Pancreas (tissue), 10 donors: ENCODE measurements around the gene TGM1. TPM values are rescaled to one million over a fixed set of nuclear protein-coding genes. Genes with fewer than 3 reads are reported as not detected.
"Not testable (repeated sequence)": the region's sequence is repeated elsewhere in the genome, so short reads cannot be mapped to it uniquely, and the experiment has no call there.

Experiments
- ATAC-seq, 4 donors: fragments of 200-7000 bp; cut with Tn5 transposase; one replicate each; pipeline versions ENCODE4 v1.8.0 to v1.9.1; 2020; ENCODE audit warnings: mild to moderate bottlenecking in 4 of 4, moderate library complexity in 4 of 4
- DNase-seq, 6 donors: peaks; one replicate each; pipeline ENCODE4 v3.0.0-alpha.2; 2020
- FAIRE-seq: peaks from 2 replicates; lab custom pipeline; 2012; peaks lifted over from hg19 to GRCh38; lab: Jason Lieb, UNC
- H3K27ac ChIP-seq, 4 donors: fragments of 200-600 bp; sonication (generic); 1 replicate in 3 of 4; 2 replicates in 1 of 4; pipeline versions ENCODE4 v1.5.0 to v1.8.0; 2020
- H3K27me3 ChIP-seq, 4 donors: fragments of 200-600 bp; one replicate each; pipeline ENCODE4 v1.8.0; 2021
- H3K36me3 ChIP-seq, 3 donors: fragments of 200-600 bp; sonication (generic) in 1 of 3; one replicate each; pipeline versions ENCODE4 v1.5.0 to v1.8.0; 2020 to 2021
- H3K4me1 ChIP-seq, 3 donors: fragments of 200-600 bp; one replicate each; pipeline ENCODE4 v1.8.0; 2021
- H3K4me3 ChIP-seq, 4 donors: fragments of 200-600 bp; sonication (generic) in 2 of 4; one replicate each; pipeline versions ENCODE4 v1.5.0 to v1.8.0; 2020 to 2021
- H3K9me3 ChIP-seq, 4 donors: fragments of 200-600 bp; one replicate each; pipeline ENCODE4 v1.8.0; 2021
- WGBS, 2 donors: extraction: QIAGEN DNeasy Blood & Tissue Kit; methylation state at CpG; one replicate each; pipeline ENCODE4 v1.1.7; 2013; 5-methylcytosine and 5-hydroxymethylcytosine counted together
- intact Hi-C, 3 donors: fragments of 100-400 bp; cut with DNase I; formaldehyde crosslinking; loops; one replicate each; pipeline versions ENCODE4 v1.11.1 to v1.14.2; 2022
- polyA plus RNA-seq, 2 donors: library from polyadenylated mRNA; stranded (reverse); fragments of 200-250 nt; gene quantifications; one replicate each; pipeline ENCODE4 v1.2.3, GENCODE V29; 2013
- total RNA-seq, 6 donors: library from RNA; stranded (reverse); fragmentation: NEBNext Ultra II Directional in 4 of 6; extraction: Animal tissue kit (Norgen Biotek cat#: 25700) in 4 of 6; gene quantifications; one replicate each; pipeline versions ENCODE4 v1.2.1 to v1.2.4, GENCODE V29; 2021 to 2023
- TF ChIP-seq, protein P1 (sequence below), 4 donors: fragments of 200-600 bp; sonication (generic) in 3 of 4; IDR thresholded peaks; one replicate each; pipeline versions ENCODE4 v1.5.0 to v1.8.0; 2021; ENCODE audit warnings: antibody characterized with exemption in 4 of 4
- donor health status: healthy with polysubstance abuse.
- donor health status: DM: no; HTN: no; CAD: no; lungs with moderate emphysema.
- donor health status: DM: no; HTN: no; CAD: no.
- donor health status: control.
- donor health status: control.
- donor health status: Bipolar disorder and iron deficiency.
- donor health status: DM: yes; HTN: yes; CAD: no.
- donor health status: DM: no; HTN: no; CAD: no.
- donor health status: DM: no; HTN: no; CAD: no.
- donor health status: DM: yes; HTN: yes; CAD: no.

The TGM1 gene
- total and polyA plus RNA-seq, 8 donors = 1.2 to 5.4 (median 2.8) TPM

DNA sequence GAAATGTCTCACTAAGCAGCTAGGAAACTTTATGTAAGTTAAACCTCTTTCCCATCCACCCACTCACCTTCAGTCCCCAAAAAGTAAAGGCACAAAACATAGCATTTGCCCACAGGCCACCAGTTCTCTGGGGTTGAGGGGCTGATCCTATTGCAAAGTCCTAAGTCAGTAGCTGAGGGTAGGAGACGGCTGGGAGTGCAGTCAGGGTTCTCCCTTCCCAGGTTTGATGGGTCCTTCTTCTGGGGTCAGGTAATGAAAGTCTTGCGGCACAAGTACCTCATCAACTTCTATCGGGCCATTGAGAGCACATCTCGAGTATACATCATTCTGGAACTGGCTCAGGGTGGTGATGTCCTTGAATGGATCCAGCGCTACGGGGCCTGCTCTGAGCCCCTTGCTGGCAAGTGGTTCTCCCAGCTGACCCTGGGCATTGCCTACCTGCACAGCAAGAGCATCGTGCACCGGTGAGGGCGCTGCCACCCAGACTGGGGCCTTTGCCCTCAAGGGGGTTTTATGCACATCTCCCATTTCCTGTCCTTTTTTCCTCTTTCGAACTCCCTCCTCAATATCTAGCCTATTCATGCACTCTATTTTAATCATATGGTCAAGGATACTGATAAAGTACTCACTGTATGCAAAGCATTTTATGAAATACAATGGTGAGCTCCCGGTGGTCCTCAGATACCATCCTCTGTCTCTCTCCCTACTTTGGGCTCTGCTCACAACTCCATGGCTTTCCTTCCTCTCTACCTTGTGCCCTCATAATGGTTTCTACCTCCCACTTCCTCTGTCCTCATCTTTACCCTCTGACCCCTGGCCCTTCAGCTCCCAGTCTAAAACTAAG is 56.5 kb downstream of the TGM1 start:
- Histone ChIP-seq H3K36me3 (peaks cover 0 to 13% (median 3%) of the 10 kb centered on the region in 3 donors), H3K9me3 (no peaks in the 10 kb centered on the region), H3K27me3 (no peaks in the 10 kb centered on the region), H3K4me1 (no peaks in the 10 kb centered on the region), H3K27ac (no peak overlapping the region), H3K4me3 (no peak overlapping the region)
- TF ChIP-seq, protein P1, sequence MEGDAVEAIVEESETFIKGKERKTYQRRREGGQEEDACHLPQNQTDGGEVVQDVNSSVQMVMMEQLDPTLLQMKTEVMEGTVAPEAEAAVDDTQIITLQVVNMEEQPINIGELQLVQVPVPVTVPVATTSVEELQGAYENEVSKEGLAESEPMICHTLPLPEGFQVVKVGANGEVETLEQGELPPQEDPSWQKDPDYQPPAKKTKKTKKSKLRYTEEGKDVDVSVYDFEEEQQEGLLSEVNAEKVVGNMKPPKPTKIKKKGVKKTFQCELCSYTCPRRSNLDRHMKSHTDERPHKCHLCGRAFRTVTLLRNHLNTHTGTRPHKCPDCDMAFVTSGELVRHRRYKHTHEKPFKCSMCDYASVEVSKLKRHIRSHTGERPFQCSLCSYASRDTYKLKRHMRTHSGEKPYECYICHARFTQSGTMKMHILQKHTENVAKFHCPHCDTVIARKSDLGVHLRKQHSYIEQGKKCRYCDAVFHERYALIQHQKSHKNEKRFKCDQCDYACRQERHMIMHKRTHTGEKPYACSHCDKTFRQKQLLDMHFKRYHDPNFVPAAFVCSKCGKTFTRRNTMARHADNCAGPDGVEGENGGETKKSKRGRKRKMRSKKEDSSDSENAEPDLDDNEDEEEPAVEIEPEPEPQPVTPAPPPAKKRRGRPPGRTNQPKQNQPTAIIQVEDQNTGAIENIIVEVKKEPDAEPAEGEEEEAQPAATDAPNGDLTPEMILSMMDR (IDR thresholded peaks at IDR 0.05) = no peak
- WGBS, 2 donors = 89 to 92% methylated on average over 11 of the region's 11 CpGs
- intact Hi-C loops = no loop called here
- no peak for ATAC-seq
- no peak for FAIRE-seq
- no peak for DNase-seq

DNA sequence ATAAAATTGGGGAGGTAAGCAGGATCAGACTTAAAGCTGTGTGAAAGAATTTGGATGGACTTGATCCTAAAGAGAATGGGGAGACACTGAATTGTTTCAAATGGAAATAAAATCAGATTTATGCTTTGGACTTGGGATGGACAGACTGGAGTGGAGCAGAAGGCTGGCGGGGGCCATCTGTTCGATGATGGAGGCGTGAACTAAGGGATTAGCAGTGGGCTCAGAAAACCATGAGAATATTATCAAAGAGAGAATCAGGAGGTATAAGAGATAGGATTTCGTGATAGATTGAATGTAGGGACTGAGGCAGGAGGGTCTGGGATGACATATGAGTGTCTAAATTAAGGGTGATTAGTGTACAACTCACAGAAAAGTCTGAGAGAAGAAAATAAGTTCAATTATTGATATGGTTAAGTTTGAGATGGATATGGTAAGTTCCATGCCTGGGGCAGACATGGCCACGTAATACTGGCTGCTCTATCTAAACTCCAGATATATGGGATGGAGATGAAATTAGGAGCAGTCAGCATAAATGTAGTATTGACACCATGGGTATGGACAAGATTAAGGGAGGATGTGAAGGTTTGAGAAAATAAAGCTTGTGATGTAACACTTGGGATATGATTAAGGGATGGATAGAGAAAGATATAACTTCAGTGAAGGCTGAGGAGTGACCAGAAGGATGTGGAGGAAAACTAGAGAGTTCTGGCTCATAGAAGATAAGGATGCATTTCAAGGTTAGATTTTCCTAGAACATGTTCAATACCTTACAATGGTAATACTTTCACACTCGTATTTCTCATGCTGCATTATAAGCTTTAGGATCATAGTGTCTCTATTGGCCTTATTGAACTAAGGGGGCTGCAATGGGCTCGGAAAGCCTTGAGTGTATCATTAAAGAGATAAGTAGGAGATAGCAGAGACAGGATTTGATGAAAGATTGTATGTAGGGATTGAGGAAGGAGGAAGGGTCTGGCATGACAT is 58.5 kb downstream of the TGM1 start:
- TF ChIP-seq, protein P1 (IDR thresholded peaks at IDR 0.05) = no peak
- WGBS, 2 donors = 90% methylated on average over 7 of the region's 7 CpGs
- no peaks in the 10 kb centered on the region for H3K9me3 ChIP-seq
- no peak for DNase-seq
- intact Hi-C loops = no loop called here
- H3K27me3 ChIP-seq = no peaks in the 10 kb centered on the region
- H3K4me3 ChIP-seq = no peak overlapping the region
- no peak for ATAC-seq
- FAIRE-seq = no peak
- peaks cover 0 to 3% (median 0%) of the 10 kb centered on the region in 3 donors for H3K36me3 ChIP-seq
- no peaks in the 10 kb centered on the region for H3K4me1 ChIP-seq
- H3K27ac ChIP-seq = no peak overlapping the region

DNA sequence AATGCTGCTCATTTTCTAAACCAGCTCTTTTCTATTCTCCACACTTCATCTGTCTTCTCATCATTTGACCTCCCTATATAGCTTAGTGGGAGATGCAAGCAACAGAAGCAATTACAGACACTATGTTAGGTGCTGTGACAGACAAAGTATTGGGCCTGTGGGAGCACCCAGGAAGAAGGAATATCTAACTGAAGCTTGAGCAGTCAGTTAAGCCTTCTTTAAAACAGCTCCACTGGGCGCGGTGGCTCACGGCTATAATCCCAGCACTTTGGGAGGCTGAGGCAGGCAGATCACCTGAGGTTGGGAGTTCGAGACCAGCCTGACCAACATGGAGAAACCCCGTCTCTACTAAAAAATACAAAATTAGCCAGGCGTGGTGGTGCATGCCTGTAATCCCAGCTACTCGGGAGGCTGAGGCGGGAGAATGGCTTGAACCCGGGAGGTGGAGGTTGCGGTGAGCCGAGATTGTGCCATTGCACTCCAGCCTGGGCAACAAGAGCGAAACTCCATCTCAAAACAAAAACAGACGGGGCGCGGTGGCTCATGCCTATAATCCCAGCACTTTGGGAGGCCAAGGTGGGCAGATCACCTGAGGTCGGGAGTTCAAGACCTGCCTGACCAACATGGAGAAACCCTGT is 59.6 kb downstream of the TGM1 start:
- intact Hi-C loops, H3K27ac ChIP-seq, H3K27me3 ChIP-seq, H3K4me1 ChIP-seq, H3K4me3 ChIP-seq, H3K9me3 ChIP-seq, FAIRE-seq, H3K36me3 ChIP-seq, ATAC-seq: not testable (repeated sequence)
- 96 to 98% methylated on average over 15 to 16 of the region's 16 CpGs for WGBS, 2 donors
- DNase-seq = peak in 1 of 6 donors; percentile 3

DNA sequence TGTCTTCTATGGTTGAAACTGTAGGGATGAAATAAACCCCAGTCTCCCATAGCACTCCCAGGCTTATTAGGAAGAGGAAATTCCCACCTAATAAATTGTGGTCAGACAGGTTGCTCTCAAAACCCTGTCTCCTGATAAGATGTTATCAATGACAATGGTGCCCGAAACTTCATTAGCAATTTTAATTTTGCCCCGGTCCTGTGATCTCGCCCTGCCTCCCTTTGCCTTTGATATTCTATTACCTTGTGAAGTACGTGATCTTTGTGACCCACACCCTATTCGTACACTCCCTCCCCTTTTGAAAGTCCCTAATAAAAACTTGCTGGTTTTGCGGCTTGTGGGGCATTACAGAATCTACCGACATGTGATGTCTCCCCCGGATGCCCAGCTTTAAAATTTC is 60.4 kb downstream of the TGM1 start:
- H3K36me3 ChIP-seq, H3K27ac ChIP-seq, FAIRE-seq, H3K9me3 ChIP-seq, intact Hi-C loops, H3K4me3 ChIP-seq, ATAC-seq, DNase-seq, H3K27me3 ChIP-seq: not testable (repeated sequence)
- 93% methylated on average over 8 of the region's 8 CpGs for WGBS, 2 donors
- H3K4me1 ChIP-seq = peaks cover 0 to 14% (median 4%) of the 10 kb centered on the region in 3 donors

Other genes starting within 250 kb of the TGM1 start
Only the 30 nearest of the 34 such genes appear.
- gene PCK2, start 168.9 kb downstream of the TGM1 start, total RNA-seq = 100 to 1,000 TPM in 1 of 6 donors, 10 to 100 TPM in 5; 18.6 to 146 (median 23.1) TPM
- gene PCK2, start 168.9 kb downstream of the TGM1 start, polyA plus RNA-seq = 10 to 100 TPM; 12.8 to 20.3 TPM
- gene DCAF11, start 148.4 kb downstream of the TGM1 start, total RNA-seq = 10 to 100 TPM; 50.1 to 78.9 (median 60.3) TPM
- 10 to 100 TPM; 34.2 to 41.6 TPM for gene DCAF11, start 148.4 kb downstream of the TGM1 start, polyA plus RNA-seq
- gene NRL, start 148.2 kb downstream of the TGM1 start, total RNA-seq = 1 to 10 TPM in 3 of 6 donors, under 1 TPM in 3; 0.37 to 2.4 (median 1.1) TPM
- 1 to 10 TPM; 2.3 TPM for gene NRL, start 148.2 kb downstream of the TGM1 start, polyA plus RNA-seq
- 10 to 100 TPM in 1 of 6 donors, 1 to 10 TPM in 5; 2.7 to 12.0 (median 4.0) TPM for gene FITM1, start 132.5 kb downstream of the TGM1 start, total RNA-seq
- 10 to 100 TPM in 1 of 2 donors, 1 to 10 TPM in 1; 3.4 to 11.1 TPM for gene FITM1, start 132.5 kb downstream of the TGM1 start, polyA plus RNA-seq
- 100 to 1,000 TPM in 2 of 6 donors, 10 to 100 TPM in 4; 46.4 to 107 (median 68.8) TPM for gene PSME1, start 127.0 kb downstream of the TGM1 start, total RNA-seq
- gene PSME1, start 127.0 kb downstream of the TGM1 start, polyA plus RNA-seq = 100 to 1,000 TPM in 1 of 2 donors, 10 to 100 TPM in 1; 88.9 to 132 TPM
- 10 to 100 TPM in 5 of 6 donors, 1 to 10 TPM in 1; 8.1 to 18.8 (median 13.5) TPM for gene EMC9, start 121.6 kb downstream of the TGM1 start, total RNA-seq
- 10 to 100 TPM; 52.4 to 72.6 TPM for gene EMC9, start 121.6 kb downstream of the TGM1 start, polyA plus RNA-seq
- gene PSME2, start 116.6 kb downstream of the TGM1 start, total RNA-seq = 10 to 100 TPM; 33.9 to 90.3 (median 59.2) TPM
- gene PSME2, start 116.6 kb downstream of the TGM1 start, polyA plus RNA-seq = 100 to 1,000 TPM; 180 to 285 TPM
- 10 to 100 TPM; 25.8 to 44.2 (median 37.1) TPM for gene RNF31, start 115.7 kb downstream of the TGM1 start, total RNA-seq
- gene RNF31, start 115.7 kb downstream of the TGM1 start, polyA plus RNA-seq = 100 to 1,000 TPM; 124 to 169 TPM
- 10 to 100 TPM; 20.3 to 60.7 (median 27.9) TPM for gene IRF9, start 101.9 kb downstream of the TGM1 start, total RNA-seq
- gene IRF9, start 101.9 kb downstream of the TGM1 start, polyA plus RNA-seq = 10 to 100 TPM; 50.7 to 60.8 TPM
- 1 to 10 TPM; 3.5 to 9.9 (median 4.5) TPM for gene REC8, start 91.1 kb downstream of the TGM1 start, total RNA-seq
- 10 to 100 TPM; 22.8 to 41.1 TPM for gene REC8, start 91.1 kb downstream of the TGM1 start, polyA plus RNA-seq
- 10 to 100 TPM; 24.6 to 62.0 (median 31.0) TPM for gene IPO4, start 74.4 kb downstream of the TGM1 start, total RNA-seq
- gene IPO4, start 74.4 kb downstream of the TGM1 start, polyA plus RNA-seq = 10 to 100 TPM; 21.3 to 29.4 TPM
- 10 to 100 TPM; 29.2 to 46.8 (median 38.4) TPM for gene TM9SF1, start 67.7 kb downstream of the TGM1 start, total RNA-seq
- gene TM9SF1, start 67.7 kb downstream of the TGM1 start, polyA plus RNA-seq = 10 to 100 TPM; 20.5 to 34.4 TPM
- gene TSSK4, start 57.5 kb downstream of the TGM1 start, total RNA-seq = under 1 TPM in 5 of 6 donors, not detected in 1; 0.16 to 0.66 (median 0.40) TPM
- under 1 TPM; 0.14 to 0.46 TPM for gene TSSK4, start 57.5 kb downstream of the TGM1 start, polyA plus RNA-seq
- gene CHMP4A, start 49.7 kb downstream of the TGM1 start, total RNA-seq = 10 to 100 TPM; 16.3 to 31.2 (median 22.4) TPM
- 10 to 100 TPM; 35.4 to 79.9 TPM for gene CHMP4A, start 49.7 kb downstream of the TGM1 start, polyA plus RNA-seq
- gene MDP1, start 47.1 kb downstream of the TGM1 start, total RNA-seq = 10 to 100 TPM in 2 of 6 donors, 1 to 10 TPM in 4; 7.8 to 11.9 (median 9.3) TPM
- gene MDP1, start 47.1 kb downstream of the TGM1 start, polyA plus RNA-seq = 10 to 100 TPM; 20.4 to 31.7 TPM
- gene NEDD8, start 30.8 kb downstream of the TGM1 start, total RNA-seq = 10 to 100 TPM; 32.5 to 65.1 (median 46.9) TPM
- 100 to 1,000 TPM in 1 of 2 donors, 10 to 100 TPM in 1; 62.8 to 118 TPM for gene NEDD8, start 30.8 kb downstream of the TGM1 start, polyA plus RNA-seq
- 10 to 100 TPM; 24.3 to 37.0 (median 28.6) TPM for gene GMPR2, start 30.2 kb downstream of the TGM1 start, total RNA-seq
- gene GMPR2, start 30.2 kb downstream of the TGM1 start, polyA plus RNA-seq = 10 to 100 TPM; 23.6 to 48.1 TPM
- gene TINF2, start 20.6 kb downstream of the TGM1 start, total RNA-seq = 10 to 100 TPM; 32.1 to 42.6 (median 34.4) TPM
- gene TINF2, start 20.6 kb downstream of the TGM1 start, polyA plus RNA-seq = 10 to 100 TPM; 23.8 to 43.8 TPM
- gene RABGGTA, start 8.4 kb upstream of the TGM1 start, total RNA-seq = 10 to 100 TPM; 15.4 to 21.0 (median 18.2) TPM
- 10 to 100 TPM; 49.1 to 51.5 TPM for gene RABGGTA, start 8.4 kb upstream of the TGM1 start, polyA plus RNA-seq
- 10 to 100 TPM in 3 of 6 donors, 1 to 10 TPM in 3; 6.1 to 15.3 (median 11.2) TPM for gene DHRS1, start 36.6 kb upstream of the TGM1 start, total RNA-seq
- gene DHRS1, start 36.6 kb upstream of the TGM1 start, polyA plus RNA-seq = 10 to 100 TPM; 18.9 to 21.1 TPM
- gene NOP9, start 36.7 kb upstream of the TGM1 start, total RNA-seq = 10 to 100 TPM in 4 of 6 donors, 1 to 10 TPM in 2; 8.8 to 13.9 (median 11.3) TPM
- gene NOP9, start 36.7 kb upstream of the TGM1 start, polyA plus RNA-seq = 1 to 10 TPM; 6.2 to 8.7 TPM
- gene CIDEB, start 44.8 kb upstream of the TGM1 start, total RNA-seq = 10 to 100 TPM in 3 of 6 donors, 1 to 10 TPM in 3; 6.3 to 11.3 (median 9.4) TPM
- 10 to 100 TPM in 1 of 2 donors, 1 to 10 TPM in 1; 9.2 to 15.0 TPM for gene CIDEB, start 44.8 kb upstream of the TGM1 start, polyA plus RNA-seq
- 1 to 10 TPM; 1.5 to 3.0 (median 2.2) TPM for gene LTB4R2, start 47.0 kb upstream of the TGM1 start, total RNA-seq
- gene LTB4R2, start 47.0 kb upstream of the TGM1 start, polyA plus RNA-seq = 1 to 10 TPM in 1 of 2 donors, under 1 TPM in 1; 0.73 to 3.1 TPM
- gene LTB4R, start 48.3 kb upstream of the TGM1 start, total RNA-seq = 1 to 10 TPM; 1.9 to 3.2 (median 2.3) TPM
- gene LTB4R, start 48.3 kb upstream of the TGM1 start, polyA plus RNA-seq = 10 to 100 TPM; 13.0 to 15.5 TPM
- gene ADCY4, start 71.9 kb upstream of the TGM1 start, total RNA-seq = 10 to 100 TPM in 1 of 6 donors, 1 to 10 TPM in 5; 3.2 to 10.6 (median 5.1) TPM
- 10 to 100 TPM; 33.8 to 59.3 TPM for gene ADCY4, start 71.9 kb upstream of the TGM1 start, polyA plus RNA-seq
- gene RIPK3, start 76.8 kb upstream of the TGM1 start, total RNA-seq = 10 to 100 TPM in 1 of 6 donors, 1 to 10 TPM in 5; 3.9 to 12.1 (median 5.7) TPM
- 10 to 100 TPM; 12.9 to 13.0 TPM for gene RIPK3, start 76.8 kb upstream of the TGM1 start, polyA plus RNA-seq
- 10 to 100 TPM in 3 of 6 donors, 1 to 10 TPM in 3; 3.3 to 27.5 (median 10.5) TPM for gene NFATC4, start 105.0 kb upstream of the TGM1 start, total RNA-seq
- gene NFATC4, start 105.0 kb upstream of the TGM1 start, polyA plus RNA-seq = 10 to 100 TPM; 77.0 to 97.9 TPM
- gene NYNRIN, start 135.8 kb upstream of the TGM1 start, total RNA-seq = 1 to 10 TPM; 2.1 to 9.0 (median 4.3) TPM
- 1 to 10 TPM; 2.7 to 5.6 TPM for gene NYNRIN, start 135.8 kb upstream of the TGM1 start, polyA plus RNA-seq
- 1 to 10 TPM in 1 of 6 donors, under 1 TPM in 5; 0.47 to 5.6 (median 0.75) TPM for gene CBLN3, start 166.5 kb upstream of the TGM1 start, total RNA-seq
- 1 to 10 TPM in 1 of 2 donors, under 1 TPM in 1; 0.91 to 1.4 TPM for gene CBLN3, start 166.5 kb upstream of the TGM1 start, polyA plus RNA-seq
- 10 to 100 TPM; 25.4 to 42.9 (median 27.9) TPM for gene KHNYN, start 166.8 kb upstream of the TGM1 start, total RNA-seq
- 10 to 100 TPM; 21.8 to 26.9 TPM for gene KHNYN, start 166.8 kb upstream of the TGM1 start, polyA plus RNA-seq